HEK293 (cell line): ENCODE results near the gene SHC3.

Experiments used
- SCRT1 ChIP-seq: fragments of 450-650 bp; formaldehyde crosslinking; IDR thresholded peaks from 2 replicates; pipeline ENCODE4 v1.5.1; 2016; ENCODE audit warnings: missing biosample characterization, missing genetic modification characterization, borderline replicate concordance
- TCF7L2 ChIP-seq: IDR thresholded peaks from 2 replicates; pipeline ENCODE4 v1.6.1; 2011; ENCODE audit warnings: low read depth, mild to moderate bottlenecking, inconsistent platforms, low read length, moderate library complexity, borderline replicate concordance
- ZNF10 ChIP-seq: fragments of 450-650 bp; formaldehyde crosslinking; IDR thresholded peaks from 2 replicates; pipeline ENCODE4 v1.5.1; 2017; ENCODE audit warnings: missing biosample characterization, missing genetic modification characterization
- ZNF274 ChIP-seq, 2 experiments: fragments of 200-500 bp in 1 of 2; fragments of 450-650 bp in 1 of 2; sonication (Bioruptor generic) in 1 of 2; formaldehyde crosslinking in 1 of 2; IDR thresholded peaks; 2 replicates each; pipeline versions ENCODE4 v1.5.1 to v1.6.1; 2014 to 2016; ENCODE audit warnings: borderline replicate concordance in 1 of 2, inconsistent platforms in 1 of 2, low read length in 1 of 2, missing biosample characterization in 1 of 2, missing genetic modification characterization in 1 of 2
- ZNF776 ChIP-seq: fragments of 450-650 bp; formaldehyde crosslinking; IDR thresholded peaks from 2 replicates; pipeline ENCODE4 v1.5.0; 2017; ENCODE audit warnings: missing biosample characterization, missing genetic modification characterization, borderline replicate concordance
- ZXDB ChIP-seq: fragments of 450-650 bp; formaldehyde crosslinking; IDR thresholded peaks from 2 replicates; pipeline ENCODE4 v1.5.1; 2016; ENCODE audit warnings: missing biosample characterization, missing genetic modification characterization
- TF ChIP-seq, protein P1 (sequence below): fragments of 450-650 bp; formaldehyde crosslinking; IDR thresholded peaks from 2 replicates; pipeline ENCODE4 v1.5.1; 2016; ENCODE audit warnings: missing biosample characterization, missing genetic modification characterization
- TF ChIP-seq, protein P2 (sequence below): fragments of 450-650 bp; formaldehyde crosslinking; IDR thresholded peaks from 2 replicates; pipeline ENCODE4 v1.5.1; 2016; ENCODE audit warnings: missing biosample characterization, missing genetic modification characterization, low read depth
- TF ChIP-seq, protein P3 (sequence below): fragments of 450-650 bp; formaldehyde crosslinking; IDR thresholded peaks from 2 replicates; pipeline ENCODE4; 2016; ENCODE audit warnings: missing biosample characterization, missing genetic modification characterization
- TF ChIP-seq, protein P4 (sequence below): fragments of 450-650 bp; formaldehyde crosslinking; IDR thresholded peaks from 2 replicates; pipeline ENCODE4 v1.5.1; 2016; ENCODE audit warnings: missing biosample characterization, missing genetic modification characterization
- TF ChIP-seq, protein P5 (sequence below): fragments of 450-650 bp; formaldehyde crosslinking; IDR thresholded peaks from 2 replicates; pipeline ENCODE4 v1.5.1; 2016; ENCODE audit warnings: missing biosample characterization, missing genetic modification characterization
- TF ChIP-seq, protein P6 (sequence below): fragments of 450-650 bp; formaldehyde crosslinking; IDR thresholded peaks from 2 replicates; pipeline ENCODE4 v1.5.1; 2016; ENCODE audit warnings: missing biosample characterization, missing genetic modification characterization

DNA sequence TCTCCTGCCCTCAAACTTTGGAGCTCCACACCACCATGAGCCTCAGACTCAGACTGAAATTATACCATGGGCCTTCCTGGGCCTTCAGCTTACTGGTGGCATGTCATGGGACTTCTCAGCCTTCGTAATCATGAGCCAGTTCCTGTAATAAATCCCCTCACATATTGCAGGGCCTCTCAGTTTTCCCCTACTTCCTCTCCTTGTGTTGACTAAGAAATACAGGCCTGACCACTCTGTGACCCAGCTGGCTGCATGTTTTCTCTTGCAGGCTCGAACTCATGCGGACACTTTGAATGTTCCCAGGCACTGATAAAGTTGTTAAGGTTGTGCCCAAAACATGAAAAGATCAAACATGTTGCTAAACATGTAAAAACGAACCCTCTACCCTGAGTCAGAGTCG lies 26.2 kb upstream of the SHC3 start:
- TF ChIP-seq, protein P1, sequence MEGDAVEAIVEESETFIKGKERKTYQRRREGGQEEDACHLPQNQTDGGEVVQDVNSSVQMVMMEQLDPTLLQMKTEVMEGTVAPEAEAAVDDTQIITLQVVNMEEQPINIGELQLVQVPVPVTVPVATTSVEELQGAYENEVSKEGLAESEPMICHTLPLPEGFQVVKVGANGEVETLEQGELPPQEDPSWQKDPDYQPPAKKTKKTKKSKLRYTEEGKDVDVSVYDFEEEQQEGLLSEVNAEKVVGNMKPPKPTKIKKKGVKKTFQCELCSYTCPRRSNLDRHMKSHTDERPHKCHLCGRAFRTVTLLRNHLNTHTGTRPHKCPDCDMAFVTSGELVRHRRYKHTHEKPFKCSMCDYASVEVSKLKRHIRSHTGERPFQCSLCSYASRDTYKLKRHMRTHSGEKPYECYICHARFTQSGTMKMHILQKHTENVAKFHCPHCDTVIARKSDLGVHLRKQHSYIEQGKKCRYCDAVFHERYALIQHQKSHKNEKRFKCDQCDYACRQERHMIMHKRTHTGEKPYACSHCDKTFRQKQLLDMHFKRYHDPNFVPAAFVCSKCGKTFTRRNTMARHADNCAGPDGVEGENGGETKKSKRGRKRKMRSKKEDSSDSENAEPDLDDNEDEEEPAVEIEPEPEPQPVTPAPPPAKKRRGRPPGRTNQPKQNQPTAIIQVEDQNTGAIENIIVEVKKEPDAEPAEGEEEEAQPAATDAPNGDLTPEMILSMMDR (tag by site-specific recombination), result no peak
- TF ChIP-seq, protein P2, sequence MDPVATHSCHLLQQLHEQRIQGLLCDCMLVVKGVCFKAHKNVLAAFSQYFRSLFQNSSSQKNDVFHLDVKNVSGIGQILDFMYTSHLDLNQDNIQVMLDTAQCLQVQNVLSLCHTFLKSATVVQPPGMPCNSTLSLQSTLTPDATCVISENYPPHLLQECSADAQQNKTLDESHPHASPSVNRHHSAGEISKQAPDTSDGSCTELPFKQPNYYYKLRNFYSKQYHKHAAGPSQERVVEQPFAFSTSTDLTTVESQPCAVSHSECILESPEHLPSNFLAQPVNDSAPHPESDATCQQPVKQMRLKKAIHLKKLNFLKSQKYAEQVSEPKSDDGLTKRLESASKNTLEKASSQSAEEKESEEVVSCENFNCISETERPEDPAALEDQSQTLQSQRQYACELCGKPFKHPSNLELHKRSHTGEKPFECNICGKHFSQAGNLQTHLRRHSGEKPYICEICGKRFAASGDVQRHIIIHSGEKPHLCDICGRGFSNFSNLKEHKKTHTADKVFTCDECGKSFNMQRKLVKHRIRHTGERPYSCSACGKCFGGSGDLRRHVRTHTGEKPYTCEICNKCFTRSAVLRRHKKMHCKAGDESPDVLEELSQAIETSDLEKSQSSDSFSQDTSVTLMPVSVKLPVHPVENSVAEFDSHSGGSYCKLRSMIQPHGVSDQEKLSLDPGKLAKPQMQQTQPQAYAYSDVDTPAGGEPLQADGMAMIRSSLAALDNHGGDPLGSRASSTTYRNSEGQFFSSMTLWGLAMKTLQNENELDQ (tag by site-specific recombination), result no peak
- TF ChIP-seq TCF7L2 (no peak), ZNF274 (IDR thresholded peaks at IDR 0.05; ENCODE audit: low read length) (no peak), ZNF274 (tag by site-specific recombination; IDR thresholded peaks at IDR 0.05; ENCODE audit: borderline replicate concordance) (no peak), ZNF776 (no peak), ZXDB (no peak), SCRT1 (tag by site-specific recombination) (no peak), ZNF10 (tag by site-specific recombination) (no peak)
- TF ChIP-seq, protein P3, sequence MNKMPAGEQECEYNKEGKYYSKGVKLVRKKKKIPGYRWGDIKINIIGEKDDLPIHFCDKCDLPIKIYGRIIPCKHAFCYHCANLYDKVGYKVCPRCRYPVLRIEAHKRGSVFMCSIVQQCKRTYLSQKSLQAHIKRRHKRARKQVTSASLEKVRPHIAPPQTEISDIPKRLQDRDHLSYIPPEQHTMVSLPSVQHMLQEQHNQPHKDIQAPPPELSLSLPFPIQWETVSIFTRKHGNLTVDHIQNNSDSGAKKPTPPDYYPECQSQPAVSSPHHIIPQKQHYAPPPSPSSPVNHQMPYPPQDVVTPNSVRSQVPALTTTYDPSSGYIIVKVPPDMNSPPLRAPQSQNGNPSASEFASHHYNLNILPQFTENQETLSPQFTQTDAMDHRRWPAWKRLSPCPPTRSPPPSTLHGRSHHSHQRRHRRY (tag by site-specific recombination), result no peak
- TF ChIP-seq, protein P4, sequence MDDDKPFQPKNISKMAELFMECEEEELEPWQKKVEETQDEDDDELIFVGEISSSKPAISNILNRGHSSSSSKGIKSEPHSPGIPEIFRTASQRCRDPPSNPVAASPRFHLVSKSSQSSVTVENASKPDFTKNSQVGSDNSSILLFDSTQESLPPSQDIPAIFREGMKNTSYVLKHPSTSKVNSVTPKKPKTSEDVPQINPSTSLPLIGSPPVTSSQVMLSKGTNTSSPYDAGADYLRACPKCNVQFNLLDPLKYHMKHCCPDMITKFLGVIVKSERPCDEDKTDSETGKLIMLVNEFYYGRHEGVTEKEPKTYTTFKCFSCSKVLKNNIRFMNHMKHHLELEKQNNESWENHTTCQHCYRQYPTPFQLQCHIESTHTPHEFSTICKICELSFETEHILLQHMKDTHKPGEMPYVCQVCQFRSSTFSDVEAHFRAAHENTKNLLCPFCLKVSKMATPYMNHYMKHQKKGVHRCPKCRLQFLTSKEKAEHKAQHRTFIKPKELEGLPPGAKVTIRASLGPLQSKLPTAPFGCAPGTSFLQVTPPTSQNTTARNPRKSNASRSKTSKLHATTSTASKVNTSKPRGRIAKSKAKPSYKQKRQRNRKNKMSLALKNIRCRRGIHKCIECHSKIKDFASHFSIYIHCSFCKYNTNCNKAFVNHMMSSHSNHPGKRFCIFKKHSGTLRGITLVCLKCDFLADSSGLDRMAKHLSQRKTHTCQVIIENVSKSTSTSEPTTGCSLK (tag by site-specific recombination), result no peak
- TF ChIP-seq, protein P5, sequence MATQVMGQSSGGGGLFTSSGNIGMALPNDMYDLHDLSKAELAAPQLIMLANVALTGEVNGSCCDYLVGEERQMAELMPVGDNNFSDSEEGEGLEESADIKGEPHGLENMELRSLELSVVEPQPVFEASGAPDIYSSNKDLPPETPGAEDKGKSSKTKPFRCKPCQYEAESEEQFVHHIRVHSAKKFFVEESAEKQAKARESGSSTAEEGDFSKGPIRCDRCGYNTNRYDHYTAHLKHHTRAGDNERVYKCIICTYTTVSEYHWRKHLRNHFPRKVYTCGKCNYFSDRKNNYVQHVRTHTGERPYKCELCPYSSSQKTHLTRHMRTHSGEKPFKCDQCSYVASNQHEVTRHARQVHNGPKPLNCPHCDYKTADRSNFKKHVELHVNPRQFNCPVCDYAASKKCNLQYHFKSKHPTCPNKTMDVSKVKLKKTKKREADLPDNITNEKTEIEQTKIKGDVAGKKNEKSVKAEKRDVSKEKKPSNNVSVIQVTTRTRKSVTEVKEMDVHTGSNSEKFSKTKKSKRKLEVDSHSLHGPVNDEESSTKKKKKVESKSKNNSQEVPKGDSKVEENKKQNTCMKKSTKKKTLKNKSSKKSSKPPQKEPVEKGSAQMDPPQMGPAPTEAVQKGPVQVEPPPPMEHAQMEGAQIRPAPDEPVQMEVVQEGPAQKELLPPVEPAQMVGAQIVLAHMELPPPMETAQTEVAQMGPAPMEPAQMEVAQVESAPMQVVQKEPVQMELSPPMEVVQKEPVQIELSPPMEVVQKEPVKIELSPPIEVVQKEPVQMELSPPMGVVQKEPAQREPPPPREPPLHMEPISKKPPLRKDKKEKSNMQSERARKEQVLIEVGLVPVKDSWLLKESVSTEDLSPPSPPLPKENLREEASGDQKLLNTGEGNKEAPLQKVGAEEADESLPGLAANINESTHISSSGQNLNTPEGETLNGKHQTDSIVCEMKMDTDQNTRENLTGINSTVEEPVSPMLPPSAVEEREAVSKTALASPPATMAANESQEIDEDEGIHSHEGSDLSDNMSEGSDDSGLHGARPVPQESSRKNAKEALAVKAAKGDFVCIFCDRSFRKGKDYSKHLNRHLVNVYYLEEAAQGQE, result no peak
- TF ChIP-seq, protein P6, sequence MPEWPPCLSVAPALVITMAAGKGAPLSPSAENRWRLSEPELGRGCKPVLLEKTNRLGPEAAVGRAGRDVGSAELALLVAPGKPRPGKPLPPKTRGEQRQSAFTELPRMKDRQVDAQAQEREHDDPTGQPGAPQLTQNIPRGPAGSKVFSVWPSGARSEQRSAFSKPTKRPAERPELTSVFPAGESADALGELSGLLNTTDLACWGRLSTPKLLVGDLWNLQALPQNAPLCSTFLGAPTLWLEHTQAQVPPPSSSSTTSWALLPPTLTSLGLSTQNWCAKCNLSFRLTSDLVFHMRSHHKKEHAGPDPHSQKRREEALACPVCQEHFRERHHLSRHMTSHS (tag by site-specific recombination), result no peak
